ENCODE data around the gene NFASC. TPM values are rescaled to one million over a fixed set of nuclear protein-coding genes. Genes with fewer than 3 reads are reported as not detected.

Gene NFASC
- polyA plus RNA-seq, 1 donor from 2014 or later, result 0.50 TPM

- H3K9me3 Mint-ChIP-seq, result no peaks in the 10 kb centered on the region
- no peaks in the 10 kb centered on the region for H3K36me3 Mint-ChIP-seq
- H3K4me1 Mint-ChIP-seq, result peaks cover 5 to 13% (median 7%) of the 10 kb centered on the region in 3 donors
- peak overlapping the region in 2 of 3 donors; percentile 23 to 56 for H3K27ac Mint-ChIP-seq
- peaks cover 2% of the 10 kb centered on the region for H3K27me3 Mint-ChIP-seq
- H3K4me3 Mint-ChIP-seq, result peak overlapping the region in 1 of 4 donors; percentile 85
These were observed 121.7 kb downstream of the NFASC start for GRCh38 chr1:204992201-204992997.

GRCh38 chr1:204992998-204993314, 122.3 kb downstream of the NFASC start:
- Mint-ChIP-seq H3K4me1 (peaks cover 5 to 13% (median 7%) of the 10 kb centered on the region in 3 donors), H3K4me3 (peak overlapping the region in 2 of 4 donors; percentile 54 to 56), H3K9me3 (no peaks in the 10 kb centered on the region), H3K27ac (no peak overlapping the region), H3K27me3 (peaks cover 2% of the 10 kb centered on the region), H3K36me3 (no peaks in the 10 kb centered on the region)

GRCh38 chr1:204994086-204994862, 123.6 kb downstream of the NFASC start:
- Mint-ChIP-seq H3K4me3 (peak overlapping the region in 1 of 4 donors; percentile 78), H3K27ac (peak overlapping the region in 1 of 3 donors; percentile 87), H3K36me3 (no peaks in the 10 kb centered on the region), H3K27me3 (peaks cover 2% of the 10 kb centered on the region), H3K9me3 (no peaks in the 10 kb centered on the region), H3K4me1 (peaks cover 5 to 13% (median 7%) of the 10 kb centered on the region in 3 donors)

- peaks cover 1% of the 10 kb centered on the region for H3K36me3 Mint-ChIP-seq
- H3K27ac Mint-ChIP-seq, result no peak overlapping the region
- H3K9me3 Mint-ChIP-seq, result no peaks in the 10 kb centered on the region
- peaks cover 5% of the 10 kb centered on the region for H3K27me3 Mint-ChIP-seq
- H3K4me1 Mint-ChIP-seq, result peaks cover 3 to 11% (median 5%) of the 10 kb centered on the region in 3 donors
- no peak overlapping the region for H3K4me3 Mint-ChIP-seq
These were observed 126.3 kb downstream of the NFASC start for GRCh38 chr1:204996981-204997380.

GRCh38 chr1:204997591-204998355, 127.1 kb downstream of the NFASC start:
- Mint-ChIP-seq H3K27ac (no peak overlapping the region), H3K4me1 (peaks cover 2 to 5% (median 4%) of the 10 kb centered on the region in 3 donors), H3K27me3 (peaks cover 6% of the 10 kb centered on the region)

GRCh38 chr1:205001162-205001561, 130.5 kb downstream of the NFASC start:
- no peaks in the 10 kb centered on the region for H3K4me1 Mint-ChIP-seq
- peaks cover 17% of the 10 kb centered on the region for H3K27me3 Mint-ChIP-seq
- H3K4me3 Mint-ChIP-seq, result no peak overlapping the region
- H3K27ac Mint-ChIP-seq, result no peak overlapping the region
- peaks cover 1% of the 10 kb centered on the region for H3K36me3 Mint-ChIP-seq
- no peaks in the 10 kb centered on the region for H3K9me3 Mint-ChIP-seq

More at GRCh38 chr1:204997591-204998355, 127.1 kb downstream of the NFASC start:
- H3K9me3 Mint-ChIP-seq, result no peaks in the 10 kb centered on the region
- H3K36me3 Mint-ChIP-seq, result peaks cover 1% of the 10 kb centered on the region
- no peak overlapping the region for H3K4me3 Mint-ChIP-seq

- peaks cover 1% of the 10 kb centered on the region for H3K36me3 Mint-ChIP-seq
- H3K27me3 Mint-ChIP-seq, result peaks cover 17% of the 10 kb centered on the region
- H3K9me3 Mint-ChIP-seq, result no peaks in the 10 kb centered on the region
- no peak overlapping the region for H3K4me3 Mint-ChIP-seq
- H3K27ac Mint-ChIP-seq, result no peak overlapping the region
- H3K4me1 Mint-ChIP-seq, result peaks cover 0 to 2% (median 0%) of the 10 kb centered on the region in 3 donors
These were observed 132.0 kb downstream of the NFASC start for GRCh38 chr1:205002705-205003104.

- H3K4me3 Mint-ChIP-seq, result no peak overlapping the region
- H3K27ac Mint-ChIP-seq, result no peak overlapping the region
- peaks cover 17% of the 10 kb centered on the region for H3K27me3 Mint-ChIP-seq
- peaks cover 0 to 2% (median 0%) of the 10 kb centered on the region in 3 donors for H3K4me1 Mint-ChIP-seq
- H3K9me3 Mint-ChIP-seq, result no peaks in the 10 kb centered on the region
- H3K36me3 Mint-ChIP-seq, result peaks cover 1% of the 10 kb centered on the region
These were observed 132.9 kb downstream of the NFASC start for GRCh38 chr1:205003358-205004131.

GRCh38 chr1:205004351-205004750, 133.7 kb downstream of the NFASC start:
- Mint-ChIP-seq H3K36me3 (peaks cover 1% of the 10 kb centered on the region), H3K4me3 (no peak overlapping the region), H3K4me1 (peaks cover 0 to 2% (median 0%) of the 10 kb centered on the region in 3 donors), H3K9me3 (no peaks in the 10 kb centered on the region), H3K27ac (no peak overlapping the region), H3K27me3 (peaks cover 17% of the 10 kb centered on the region)

- Mint-ChIP-seq H3K27me3 (peaks cover 5% of the 10 kb centered on the region), H3K9me3 (no peaks in the 10 kb centered on the region), H3K4me1 (peaks cover 0 to 2% (median 0%) of the 10 kb centered on the region in 3 donors), H3K4me3 (no peak overlapping the region), H3K27ac (no peak overlapping the region), H3K36me3 (no peaks in the 10 kb centered on the region)
These were observed 138.2 kb downstream of the NFASC start for GRCh38 chr1:205008896-205009295.

GRCh38 chr1:205009670-205010069, 139.0 kb downstream of the NFASC start:
- Mint-ChIP-seq H3K36me3 (no peaks in the 10 kb centered on the region), H3K9me3 (no peaks in the 10 kb centered on the region), H3K27ac (no peak overlapping the region), H3K4me1 (peaks cover 0 to 2% (median 0%) of the 10 kb centered on the region in 3 donors), H3K4me3 (no peak overlapping the region), H3K27me3 (peaks cover 3% of the 10 kb centered on the region)

GRCh38 chr1:205012391-205013140, 141.9 kb downstream of the NFASC start:
- Mint-ChIP-seq H3K4me3 (peak overlapping the region in 1 of 4 donors; percentile 12), H3K9me3 (no peaks in the 10 kb centered on the region), H3K27ac (no peak overlapping the region), H3K36me3 (no peaks in the 10 kb centered on the region), H3K4me1 (no peaks in the 10 kb centered on the region), H3K27me3 (peaks cover 3% of the 10 kb centered on the region)

- Mint-ChIP-seq H3K4me1 (no peaks in the 10 kb centered on the region), H3K27ac (no peak overlapping the region), H3K4me3 (no peak overlapping the region), H3K9me3 (no peaks in the 10 kb centered on the region), H3K36me3 (no peaks in the 10 kb centered on the region), H3K27me3 (peaks cover 3% of the 10 kb centered on the region)
These were observed 143.2 kb downstream of the NFASC start for GRCh38 chr1:205013683-205014367.
